ENCODE results near the gene TBCA. TPM values are rescaled to one million over a fixed set of nuclear protein-coding genes. Genes with fewer than 3 reads are reported as not detected.

TBCA gene
- total RNA-seq, 1 experiment from 2014 or later, result 327 TPM

DNA sequence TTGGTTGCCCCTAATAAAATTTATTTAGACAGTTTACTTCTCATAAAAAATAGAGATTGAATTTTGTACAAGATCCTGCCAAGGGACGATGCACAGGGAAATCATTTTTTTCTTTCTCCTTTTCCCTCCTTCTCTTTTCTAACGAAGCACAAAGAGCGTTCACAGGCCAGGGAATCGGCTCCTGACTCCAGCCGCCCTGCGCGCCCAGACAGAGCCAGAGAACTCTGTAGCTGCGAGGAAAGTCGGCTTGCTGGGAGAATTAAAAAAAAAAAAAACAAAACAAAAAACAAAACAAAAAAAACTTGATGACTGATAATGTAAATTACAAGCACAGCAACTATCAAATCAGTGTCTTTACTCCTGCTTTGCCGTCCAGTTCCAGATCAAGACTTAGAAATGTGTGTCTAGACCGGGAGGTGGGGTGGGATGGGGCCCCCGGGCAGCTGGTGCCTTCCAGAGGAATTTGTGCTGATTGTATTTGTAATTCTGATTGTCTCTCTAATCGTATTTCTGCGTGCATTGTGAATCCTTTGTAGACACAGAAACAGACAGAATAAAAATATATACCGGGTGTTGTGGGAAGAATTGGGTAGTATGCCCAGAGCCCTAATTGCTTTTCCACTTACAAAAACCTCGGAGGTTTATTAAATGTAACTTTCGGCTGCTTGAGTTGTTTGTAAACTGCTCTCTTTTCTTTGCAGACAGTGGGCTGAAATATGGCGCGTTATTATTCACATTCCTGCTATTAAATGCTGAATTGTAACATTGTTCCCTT lies 134.0 kb downstream of the TBCA start:
- Mint-ChIP-seq H3K27me3 (ENCODE audit: low read depth) (peaks cover 99% of the 10 kb centered on the region), H3K4me3 (no peak overlapping the region), H3K27ac (no peak overlapping the region), H3K36me3 (no peaks in the 10 kb centered on the region), H3K4me1 (peaks cover 64% of the 10 kb centered on the region), H3K9me3 (no peaks in the 10 kb centered on the region)
- DNase-seq (ENCODE audit: low spot score) (no peak), ATAC-seq (no peak)
- TF ChIP-seq ZNF121 (CRISPR knock-in tag; IDR thresholded peaks at IDR 0.05), result no peak
- TF ChIP-seq TCF7 (CRISPR knock-in tag; IDR thresholded peaks at IDR 0.05; ENCODE audit: low read depth), result no peak
- TF ChIP-seq TEAD4 (CRISPR knock-in tag; IDR thresholded peaks at IDR 0.05), result no peak
- TF ChIP-seq, protein P1, sequence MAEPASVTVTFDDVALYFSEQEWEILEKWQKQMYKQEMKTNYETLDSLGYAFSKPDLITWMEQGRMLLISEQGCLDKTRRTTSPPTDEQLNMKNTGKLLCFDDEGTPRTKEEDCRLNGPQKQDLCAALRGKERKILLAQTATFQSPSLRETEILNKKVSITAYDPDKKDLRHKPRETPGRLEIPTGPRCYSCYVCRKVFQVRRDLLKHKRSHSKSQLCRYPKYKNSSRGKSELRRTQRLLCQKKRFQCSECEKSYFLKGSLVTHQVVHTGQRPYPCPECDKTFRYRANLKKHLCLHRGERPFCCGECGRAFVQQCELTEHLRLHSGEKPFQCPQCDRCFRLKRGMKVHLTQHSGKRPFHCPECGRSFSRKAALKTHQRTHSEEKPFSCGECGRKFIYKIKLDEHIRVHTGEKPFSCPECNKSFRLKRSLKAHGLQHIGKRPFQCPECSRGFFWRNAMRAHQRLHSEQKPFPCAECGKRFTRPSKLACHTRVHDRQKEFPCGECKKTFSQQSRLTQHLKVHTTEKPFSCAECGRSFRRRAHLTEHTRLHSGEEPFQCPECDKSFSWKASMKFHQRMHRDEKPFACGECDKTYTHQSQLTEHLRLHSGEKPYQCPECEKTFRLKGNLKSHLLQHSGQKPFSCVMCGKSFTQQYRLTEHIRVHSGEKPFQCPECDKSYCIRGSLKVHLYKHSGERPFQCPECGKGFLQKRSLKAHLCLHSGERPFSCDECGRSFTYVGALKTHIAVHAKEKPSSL (CRISPR knock-in tag; conservative IDR thresholded peaks at IDR 0.05), result no peak
- TF ChIP-seq ATF6 (CRISPR knock-in tag; IDR thresholded peaks at IDR 0.05), result no peak
- TF ChIP-seq ELF4 (CRISPR knock-in tag; IDR thresholded peaks at IDR 0.05; ENCODE audit: low read depth), result no peak
- no peak for TF ChIP-seq ZSCAN18 (CRISPR knock-in tag; IDR thresholded peaks at IDR 0.05)
- no peak for TF ChIP-seq MYBL2 (CRISPR knock-in tag; IDR thresholded peaks at IDR 0.05)
- TF ChIP-seq, protein P2, sequence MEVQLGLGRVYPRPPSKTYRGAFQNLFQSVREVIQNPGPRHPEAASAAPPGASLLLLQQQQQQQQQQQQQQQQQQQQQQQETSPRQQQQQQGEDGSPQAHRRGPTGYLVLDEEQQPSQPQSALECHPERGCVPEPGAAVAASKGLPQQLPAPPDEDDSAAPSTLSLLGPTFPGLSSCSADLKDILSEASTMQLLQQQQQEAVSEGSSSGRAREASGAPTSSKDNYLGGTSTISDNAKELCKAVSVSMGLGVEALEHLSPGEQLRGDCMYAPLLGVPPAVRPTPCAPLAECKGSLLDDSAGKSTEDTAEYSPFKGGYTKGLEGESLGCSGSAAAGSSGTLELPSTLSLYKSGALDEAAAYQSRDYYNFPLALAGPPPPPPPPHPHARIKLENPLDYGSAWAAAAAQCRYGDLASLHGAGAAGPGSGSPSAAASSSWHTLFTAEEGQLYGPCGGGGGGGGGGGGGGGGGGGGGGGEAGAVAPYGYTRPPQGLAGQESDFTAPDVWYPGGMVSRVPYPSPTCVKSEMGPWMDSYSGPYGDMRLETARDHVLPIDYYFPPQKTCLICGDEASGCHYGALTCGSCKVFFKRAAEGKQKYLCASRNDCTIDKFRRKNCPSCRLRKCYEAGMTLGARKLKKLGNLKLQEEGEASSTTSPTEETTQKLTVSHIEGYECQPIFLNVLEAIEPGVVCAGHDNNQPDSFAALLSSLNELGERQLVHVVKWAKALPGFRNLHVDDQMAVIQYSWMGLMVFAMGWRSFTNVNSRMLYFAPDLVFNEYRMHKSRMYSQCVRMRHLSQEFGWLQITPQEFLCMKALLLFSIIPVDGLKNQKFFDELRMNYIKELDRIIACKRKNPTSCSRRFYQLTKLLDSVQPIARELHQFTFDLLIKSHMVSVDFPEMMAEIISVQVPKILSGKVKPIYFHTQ (CRISPR knock-in tag; IDR thresholded peaks at IDR 0.05), result no peak
- no peak for TF ChIP-seq RORB (CRISPR knock-in tag; IDR thresholded peaks at IDR 0.05)
- TF ChIP-seq, protein P3, sequence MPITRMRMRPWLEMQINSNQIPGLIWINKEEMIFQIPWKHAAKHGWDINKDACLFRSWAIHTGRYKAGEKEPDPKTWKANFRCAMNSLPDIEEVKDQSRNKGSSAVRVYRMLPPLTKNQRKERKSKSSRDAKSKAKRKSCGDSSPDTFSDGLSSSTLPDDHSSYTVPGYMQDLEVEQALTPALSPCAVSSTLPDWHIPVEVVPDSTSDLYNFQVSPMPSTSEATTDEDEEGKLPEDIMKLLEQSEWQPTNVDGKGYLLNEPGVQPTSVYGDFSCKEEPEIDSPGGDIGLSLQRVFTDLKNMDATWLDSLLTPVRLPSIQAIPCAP (CRISPR knock-in tag; IDR thresholded peaks at IDR 0.05), result no peak
- TF ChIP-seq, protein P4, sequence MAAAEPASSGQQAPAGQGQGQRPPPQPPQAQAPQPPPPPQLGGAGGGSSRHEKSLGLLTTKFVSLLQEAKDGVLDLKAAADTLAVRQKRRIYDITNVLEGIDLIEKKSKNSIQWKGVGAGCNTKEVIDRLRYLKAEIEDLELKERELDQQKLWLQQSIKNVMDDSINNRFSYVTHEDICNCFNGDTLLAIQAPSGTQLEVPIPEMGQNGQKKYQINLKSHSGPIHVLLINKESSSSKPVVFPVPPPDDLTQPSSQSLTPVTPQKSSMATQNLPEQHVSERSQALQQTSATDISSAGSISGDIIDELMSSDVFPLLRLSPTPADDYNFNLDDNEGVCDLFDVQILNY (CRISPR knock-in tag; IDR thresholded peaks at IDR 0.05), result no peak
- TF ChIP-seq ETV6 (CRISPR knock-in tag; IDR thresholded peaks at IDR 0.05), result no peak
- TF ChIP-seq ESRRA (CRISPR knock-in tag; IDR thresholded peaks at IDR 0.05; ENCODE audit: borderline replicate concordance), result no peak
- no peak for TF ChIP-seq FOXK1 (CRISPR knock-in tag; IDR thresholded peaks at IDR 0.05)
- TF ChIP-seq, protein P5, sequence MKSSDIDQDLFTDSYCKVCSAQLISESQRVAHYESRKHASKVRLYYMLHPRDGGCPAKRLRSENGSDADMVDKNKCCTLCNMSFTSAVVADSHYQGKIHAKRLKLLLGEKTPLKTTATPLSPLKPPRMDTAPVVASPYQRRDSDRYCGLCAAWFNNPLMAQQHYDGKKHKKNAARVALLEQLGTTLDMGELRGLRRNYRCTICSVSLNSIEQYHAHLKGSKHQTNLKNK (CRISPR knock-in tag; IDR thresholded peaks at IDR 0.05), result no peak
- TF ChIP-seq ARID4B (CRISPR knock-in tag; IDR thresholded peaks at IDR 0.05; ENCODE audit: borderline replicate concordance), result no peak
- ChIA-PET CTCF (interaction anchor here (1.2 to 2.1 kb wide), 3 partner anchors 12 to 82 kb away, joined by 3 to 7 read pairs (median 5); no protein-coding TSS in a partner anchor), POLR2A (no interaction called here)

Data from WTC11 (cell line).